Central memory CD8-positive, alpha-beta T cell (primary cell): ENCODE measurements around the gene PPP4R3A.

Source experiments
- ATAC-seq: fragments of 150-1000 bp; cut with Tn5 transposase; replicated peaks from 2 replicates; pipeline ENCODE4 v1.10.0; 2022; ENCODE audit warnings: mild to moderate bottlenecking, moderate FRiP score, moderate number of reproducible peaks; ENCODE audit not compliant: poor library complexity, severe bottlenecking; ENCODE audit errors: extremely low read depth
- DNase-seq, 2 donors: peaks; one replicate each; pipeline ENCODE4 v3.0.0; 2021; ENCODE audit warnings: low spot score in 2 of 2
- H3K27ac Mint-ChIP-seq: one replicate; pipeline ENCODE4 v1.8.0; 2022; ENCODE audit warnings: low read depth, mild to moderate bottlenecking, moderate library complexity, mixed read lengths
- H3K27me3 Mint-ChIP-seq: one replicate; pipeline ENCODE4 v1.8.0; 2022; ENCODE audit warnings: mixed read lengths
- H3K36me3 Mint-ChIP-seq: one replicate; pipeline ENCODE4 v1.8.0; 2022; ENCODE audit warnings: mild to moderate bottlenecking, moderate library complexity, mixed read lengths; ENCODE audit not compliant: insufficient read depth
- H3K4me1 Mint-ChIP-seq: one replicate; pipeline ENCODE4 v1.8.0; 2022; ENCODE audit warnings: mixed read lengths
- H3K4me3 Mint-ChIP-seq: one replicate; pipeline ENCODE4 v1.8.0; 2022; ENCODE audit warnings: mild to moderate bottlenecking, moderate library complexity, mixed read lengths
- H3K9me3 Mint-ChIP-seq: one replicate; pipeline ENCODE4 v1.8.0; 2022; ENCODE audit warnings: mixed read lengths

The PPP4R3A gene

GRCh38 chr14:91418387-91419043 is 91.6 kb downstream of the PPP4R3A start:
- Mint-ChIP-seq H3K27ac (peak overlapping the region; percentile 93), H3K4me1 (peaks cover 41% of the 10 kb centered on the region), H3K9me3 (no peaks in the 10 kb centered on the region), H3K27me3 (no peaks in the 10 kb centered on the region), H3K4me3 (peak overlapping the region; percentile 70), H3K36me3 (peaks cover 36% of the 10 kb centered on the region)
- DNase-seq (peak; percentile 79 to 86), ATAC-seq (peak; percentile 20)

- DNase-seq (peak; percentile 62 to 65), ATAC-seq (peak; percentile 34)
- H3K9me3 Mint-ChIP-seq, result no peaks in the 10 kb centered on the region
- no peaks in the 10 kb centered on the region for H3K27me3 Mint-ChIP-seq
- no peak overlapping the region for H3K27ac Mint-ChIP-seq
- H3K4me1 Mint-ChIP-seq, result peaks cover 46% of the 10 kb centered on the region
- H3K36me3 Mint-ChIP-seq, result peaks cover 42% of the 10 kb centered on the region
- peak overlapping the region; percentile 70 for H3K4me3 Mint-ChIP-seq
Measured at GRCh38 chr14:91417983-91418386, 92.1 kb downstream of the PPP4R3A start.

DNA sequence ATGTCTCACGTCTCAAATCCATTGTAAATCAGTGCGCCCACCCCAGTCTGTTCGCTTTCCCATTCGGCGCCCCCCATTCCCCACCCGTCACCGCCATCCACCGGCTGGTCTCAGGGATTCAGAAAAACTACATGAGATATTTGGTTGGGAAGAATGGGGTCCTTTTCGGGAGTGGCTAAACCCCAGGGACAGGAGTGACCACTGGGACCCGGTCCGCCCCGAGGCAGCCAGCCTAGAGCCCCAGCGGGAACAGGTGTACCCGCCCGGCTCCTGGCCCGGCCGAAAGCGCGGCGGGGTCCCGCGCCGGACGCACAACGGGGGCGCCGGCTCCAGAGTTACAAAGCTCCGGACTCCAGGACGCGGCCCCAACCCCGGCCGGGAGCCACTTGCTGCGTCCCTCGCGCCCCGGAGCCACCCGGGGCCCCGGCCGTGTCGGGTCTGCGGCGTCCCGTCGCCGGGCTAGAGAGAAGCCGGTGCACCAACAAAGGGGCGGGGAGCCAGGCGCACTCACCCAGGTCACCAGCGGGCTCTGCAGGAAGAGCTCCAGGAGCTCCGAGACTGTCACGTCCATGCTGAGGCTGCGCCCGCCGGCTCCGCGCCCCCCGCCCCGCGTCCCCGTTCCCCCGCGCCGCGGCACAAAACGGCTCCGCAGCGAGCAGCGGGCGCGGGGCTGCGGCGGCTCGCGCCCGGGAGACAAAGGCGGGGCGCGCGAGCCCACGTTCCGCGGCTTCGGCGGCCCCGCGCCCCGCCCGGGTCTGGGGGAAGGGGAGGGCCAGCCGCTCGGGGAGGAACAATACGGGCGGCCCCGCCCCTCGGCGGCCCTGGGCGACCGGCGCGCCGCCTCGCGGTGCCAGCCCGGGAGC is 92.8 kb downstream of the PPP4R3A start, which contains the start of gene CCDC88C:
Gene CCDC88C, minus strand, starts transcription at position 701 of the 863 bp plus-strand sequence. Its CDS starts 130 bp downstream, at position 571.
- Mint-ChIP-seq H3K9me3 (no peaks in the 10 kb centered on the region), H3K4me1 (peaks cover 52% of the 10 kb centered on the region)

GRCh38 chr14:91416744-91417119 is 93.4 kb downstream of the PPP4R3A start:
- Mint-ChIP-seq H3K9me3 (no peaks in the 10 kb centered on the region), H3K4me1 (peaks cover 53% of the 10 kb centered on the region), H3K36me3 (peaks cover 48% of the 10 kb centered on the region), H3K27me3 (no peaks in the 10 kb centered on the region), H3K4me3 (peak overlapping the region; percentile 98), H3K27ac (peak overlapping the region; percentile 95)
- DNase-seq (no peak), ATAC-seq (no peak)

More for the DNA sequence above, 92.8 kb downstream of the PPP4R3A start, which contains the start of gene CCDC88C:
- Mint-ChIP-seq H3K4me3 (peak within 1 kb of the TSS; percentile 98), H3K27ac (peak within 1 kb of the TSS; percentile 95), H3K27me3 (no peaks in the 10 kb centered on the region), H3K36me3 (peaks cover 48% of the 10 kb centered on the region)
- DNase-seq, result peak; percentile 52 to 62
- peak; percentile 24 for ATAC-seq

GRCh38 chr14:91415794-91416743 is 94.0 kb downstream of the PPP4R3A start:
- Mint-ChIP-seq H3K4me3 (peak overlapping the region; percentile 98), H3K4me1 (peaks cover 60% of the 10 kb centered on the region), H3K27me3 (no peaks in the 10 kb centered on the region), H3K36me3 (peaks cover 52% of the 10 kb centered on the region), H3K27ac (peak overlapping the region; percentile 95), H3K9me3 (no peaks in the 10 kb centered on the region)
- ATAC-seq (peak; percentile 64), DNase-seq (peak; percentile 57 to 69)

DNA sequence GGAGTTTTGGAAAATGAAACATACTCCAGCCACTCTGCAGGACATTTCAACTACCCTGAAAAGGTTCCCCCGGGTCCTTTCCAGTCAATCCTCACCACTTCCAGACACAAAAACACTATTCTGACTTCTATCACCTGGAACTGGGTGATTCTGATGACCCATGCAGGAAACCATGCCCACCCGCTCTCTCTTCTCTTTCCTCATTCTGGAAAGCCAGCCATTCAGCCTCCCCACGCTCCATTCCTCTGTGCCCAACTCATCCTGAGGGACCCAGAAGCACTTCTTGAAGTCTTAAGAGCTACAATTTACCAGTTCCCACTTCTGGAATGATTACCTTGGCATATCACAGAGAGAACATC is 95.7 kb downstream of the PPP4R3A start:
- Mint-ChIP-seq H3K27me3 (no peaks in the 10 kb centered on the region), H3K4me1 (peaks cover 75% of the 10 kb centered on the region), H3K4me3 (peak overlapping the region; percentile 98), H3K27ac (peak overlapping the region; percentile 95), H3K36me3 (peaks cover 67% of the 10 kb centered on the region), H3K9me3 (no peaks in the 10 kb centered on the region)
- DNase-seq, result no peak
- ATAC-seq, result no peak

DNA sequence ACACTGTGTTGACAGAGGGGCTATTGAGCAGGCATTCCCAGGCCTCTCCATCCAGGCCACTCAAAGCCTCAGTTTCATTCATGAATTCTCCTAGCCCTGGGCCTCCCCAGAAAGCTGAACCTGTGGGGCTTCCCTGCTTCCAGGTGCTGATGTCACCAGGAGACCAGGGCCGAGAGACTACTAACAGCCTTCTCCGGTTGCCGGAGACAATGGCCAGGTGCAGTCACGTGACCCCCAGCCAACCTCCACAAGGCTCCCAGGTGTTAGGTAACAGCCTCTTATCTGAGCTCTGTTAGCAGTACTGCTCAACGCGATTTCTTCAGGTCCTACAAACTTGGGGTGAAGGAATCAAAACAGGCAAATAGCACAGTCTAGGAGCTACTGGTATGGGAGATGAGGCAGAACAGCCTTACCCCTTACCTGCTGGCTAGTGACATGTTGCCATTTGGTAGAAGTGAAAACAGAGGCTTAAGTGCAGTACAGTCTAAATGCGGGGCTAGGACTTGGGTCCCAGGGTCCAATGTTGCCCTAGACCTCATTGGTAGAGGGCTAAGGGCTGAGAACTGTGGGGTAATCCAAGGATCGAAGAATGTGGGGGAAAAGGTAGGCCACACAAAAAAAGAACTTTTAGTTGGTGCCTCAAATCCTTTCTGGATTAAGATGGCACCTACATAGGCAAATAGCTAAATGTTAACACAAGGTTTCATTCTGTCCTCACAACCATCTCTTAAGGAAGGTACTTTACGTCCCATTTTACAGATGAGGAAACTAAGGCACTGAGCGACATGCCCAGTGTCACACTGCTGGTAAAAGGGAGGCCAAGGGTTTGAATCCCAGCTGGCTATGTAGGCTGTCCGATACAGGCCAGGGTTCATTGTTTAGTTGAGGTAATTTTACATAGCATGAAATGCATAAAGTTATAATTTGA is 96.3 kb downstream of the PPP4R3A start:
- Mint-ChIP-seq H3K4me3 (peak overlapping the region; percentile 98), H3K27me3 (no peaks in the 10 kb centered on the region), H3K27ac (peak overlapping the region; percentile 95), H3K9me3 (no peaks in the 10 kb centered on the region), H3K36me3 (peaks cover 67% of the 10 kb centered on the region), H3K4me1 (peaks cover 72% of the 10 kb centered on the region)
- ATAC-seq (no peak), DNase-seq (no peak)

- Mint-ChIP-seq H3K4me3 (peak overlapping the region; percentile 98), H3K27ac (peak overlapping the region; percentile 95), H3K9me3 (no peaks in the 10 kb centered on the region), H3K36me3 (peaks cover 72% of the 10 kb centered on the region), H3K4me1 (peaks cover 78% of the 10 kb centered on the region), H3K27me3 (no peaks in the 10 kb centered on the region)
- ATAC-seq (no peak), DNase-seq (no peak)
Measured at GRCh38 chr14:91412939-91413338, 97.2 kb downstream of the PPP4R3A start.

DNA sequence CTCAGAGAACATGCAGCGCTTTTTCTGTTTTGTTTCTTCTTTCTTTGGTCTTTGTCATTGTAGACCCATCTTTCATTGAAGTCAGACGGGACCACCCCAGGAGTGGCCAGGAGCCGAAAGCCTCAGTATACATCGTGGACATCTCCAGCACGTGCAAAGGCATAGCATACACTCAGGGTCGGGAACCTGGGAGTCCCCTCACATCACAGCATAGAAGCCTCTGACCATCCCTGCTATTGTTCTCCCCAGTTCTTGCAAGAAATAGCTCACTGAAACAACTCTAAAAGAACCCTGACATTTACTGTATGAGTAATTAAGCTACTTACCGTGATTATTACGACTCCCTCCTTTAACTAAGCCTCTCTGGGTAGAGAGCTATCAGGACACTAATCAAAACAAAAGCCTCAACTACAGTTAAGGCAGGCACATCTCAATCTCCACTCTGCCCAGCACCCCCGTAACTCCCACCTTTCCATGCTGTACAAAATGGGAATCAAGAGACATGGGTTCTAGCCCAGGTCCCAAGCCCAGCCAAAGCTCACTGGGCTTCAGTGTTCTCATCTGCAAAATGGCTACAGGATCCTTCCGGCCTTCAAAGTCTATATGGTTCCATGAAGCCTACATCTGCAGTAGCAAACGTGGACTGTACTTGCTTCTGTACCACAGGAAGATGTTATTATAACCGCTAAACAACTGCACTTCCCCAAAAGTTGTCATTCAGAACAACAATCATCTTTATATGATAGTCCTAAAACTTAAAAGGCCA is 99.2 kb downstream of the PPP4R3A start:
- no peak for ATAC-seq
- no peak for DNase-seq
- H3K27ac Mint-ChIP-seq, result peak overlapping the region; percentile 99
- H3K9me3 Mint-ChIP-seq, result no peaks in the 10 kb centered on the region
- H3K36me3 Mint-ChIP-seq, result peaks cover 75% of the 10 kb centered on the region
- peak overlapping the region; percentile 98 for H3K4me3 Mint-ChIP-seq
- peaks cover 88% of the 10 kb centered on the region for H3K4me1 Mint-ChIP-seq
- H3K27me3 Mint-ChIP-seq, result no peaks in the 10 kb centered on the region

DNA sequence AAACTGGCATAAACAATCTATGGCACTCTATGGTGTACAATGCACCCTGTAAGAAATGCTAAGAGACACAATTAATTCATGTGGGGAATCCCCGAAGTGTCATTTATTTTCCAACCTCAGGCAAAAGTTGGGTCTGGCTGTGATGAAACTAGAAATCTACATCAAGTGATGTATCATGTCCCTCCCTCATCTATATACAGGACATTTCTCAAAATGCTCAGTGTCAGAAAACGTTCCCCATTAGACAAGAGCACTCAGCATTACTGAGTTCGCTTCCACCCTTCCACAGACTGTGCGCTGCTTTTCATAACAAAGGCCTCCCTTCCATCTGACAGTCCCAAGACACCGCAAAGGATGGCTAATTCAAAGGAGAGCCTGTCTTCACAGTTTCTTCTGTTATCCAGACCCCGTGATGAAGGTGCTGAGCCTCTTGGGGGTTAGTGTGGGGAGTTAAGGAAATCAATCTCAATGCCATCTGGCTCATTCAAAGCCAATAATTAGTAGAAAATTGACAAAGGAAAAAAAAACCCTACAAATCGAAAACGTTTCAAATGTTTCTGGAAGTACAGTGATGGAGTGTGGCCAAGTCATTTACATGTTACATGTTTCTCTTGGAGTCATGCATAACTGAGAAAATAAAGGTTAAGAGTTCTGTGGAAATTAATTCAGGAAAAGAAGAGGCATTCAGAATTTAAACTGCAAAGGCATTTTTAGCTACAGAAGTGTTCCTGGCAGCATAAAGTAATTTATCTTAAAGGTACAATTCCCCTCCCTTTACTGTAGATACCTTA is 100.0 kb downstream of the PPP4R3A start:
- Mint-ChIP-seq H3K9me3 (no peaks in the 10 kb centered on the region), H3K4me1 (peaks cover 90% of the 10 kb centered on the region), H3K36me3 (peaks cover 74% of the 10 kb centered on the region), H3K27me3 (no peaks in the 10 kb centered on the region), H3K27ac (peak overlapping the region; percentile 99), H3K4me3 (peak overlapping the region; percentile 98)
- DNase-seq (no peak), ATAC-seq (peak; percentile 41)
